Epidermal melanocyte (primary cell): ENCODE measurements around the gene RAD51AP2.

ENCODE experiments used
- DNase-seq: peaks from one replicate; pipeline ENCODE4 v3.0.0; 2011; ENCODE audit warnings: low spot score; ENCODE audit not compliant: insufficient read length

RAD51AP2 gene

GRCh38 chr2:17470855-17471641 is 47.2 kb downstream of the RAD51AP2 start:
- no peak for DNase-seq

GRCh38 chr2:17461087-17461475 is 57.2 kb downstream of the RAD51AP2 start:
- no peak for DNase-seq
